Transverse colon (tissue), 4 donors: Measurements from ENCODE around the gene JAM2.

Experiments
- CTCF ChIP-seq, 5 experiments: fragments of 200-600 bp in 3 of 5; fragments of 450-650 bp in 2 of 5; sonication (generic) in 3 of 5; IDR thresholded peaks; 1 replicate in 2 of 5; 2 replicates in 3 of 5; pipeline ENCODE4 v1.5.1; 2016 to 2017; ENCODE audit warnings: antibody characterized with exemption in 5 of 5, inconsistent platforms in 3 of 5, mild to moderate bottlenecking in 2 of 5, moderate library complexity in 1 of 5
- POLR2A ChIP-seq: fragments of 450-650 bp; IDR thresholded peaks from one replicate; pipeline ENCODE4 v1.6.1; 2016; ENCODE audit warnings: antibody characterized with exemption, mild to moderate bottlenecking, moderate library complexity
- POLR2AphosphoS5 ChIP-seq, 3 donors: sonication (generic); formaldehyde crosslinking; IDR thresholded peaks; one replicate each; pipeline ENCODE4 v1.6.1; 2016; ENCODE audit warnings: antibody characterized with exemption in 3 of 3

GRCh38 chr21:25759573-25759972, 120.5 kb downstream of the JAM2 start:
- no peak for TF ChIP-seq POLR2A
- no peak for TF ChIP-seq CTCF (IDR thresholded peaks at IDR 0.05)
- TF ChIP-seq POLR2AphosphoS5 (IDR thresholded peaks at IDR 0.05): no peak
